ENCODE measurements around the gene TXNRD1.

The TXNRD1 gene

GRCh38 chr12:104242546-104243206 is 27.1 kb downstream of the TXNRD1 start:
- H3K23ac ChIP-seq (ENCODE audit: low read depth, low read length, poor library complexity), result no peak overlapping the region
- no peak overlapping the region for H3K4me3 ChIP-seq (ENCODE audit: low read length in 2 of 2)
- no peak for DNase-seq (ENCODE audit: low spot score)
- no CpG with 5 or more reads among the region's 3 CpGs for WGBS, 2 donors (ENCODE audit: extremely low coverage in 2 of 2, insufficient read length in 2 of 2, insufficient replicate concordance in 1 of 2)
- H4K91ac ChIP-seq (ENCODE audit: low read depth, low read length, poor library complexity), result no peak overlapping the region
- no peak overlapping the region for H3K9ac ChIP-seq (ENCODE audit: low read depth, low read length, poor library complexity)
- no peak overlapping the region for H3K4me2 ChIP-seq (ENCODE audit: insufficient read depth, low read length, poor library complexity, severe bottlenecking)
- H2BK120ac ChIP-seq (ENCODE audit: low read depth, low read length), result no peak overlapping the region
- H3K27ac ChIP-seq (replicated peaks; ENCODE audit: low read length), result no peak overlapping the region
- no peak overlapping the region for H3K14ac ChIP-seq (ENCODE audit: low read length)
- H2AK5ac ChIP-seq (ENCODE audit: low read depth, low read length), result no peak overlapping the region
- no peak overlapping the region for H3K18ac ChIP-seq (ENCODE audit: low read length)
- H4K8ac ChIP-seq (ENCODE audit: low read depth, low read length), result no peak overlapping the region
- H2BK15ac ChIP-seq (ENCODE audit: low read length), result no peak overlapping the region
- H3K27me3 ChIP-seq (ENCODE audit: control insufficient read depth in 3 of 3, insufficient read depth in 3 of 3, low read depth in 1 of 3, low read length in 3 of 3), result peaks cover 0 to 6% (median 0%) of the 10 kb centered on the region in 3 experiments
- H3K36me3 ChIP-seq (replicated peaks in 1 of 2; ENCODE audit: control insufficient read depth in 2 of 2, insufficient read depth in 2 of 2, low read length in 2 of 2), result no peaks in the 10 kb centered on the region
- no peak overlapping the region for H2AFZ ChIP-seq (ENCODE audit: low read length)
- no peak overlapping the region for H2BK12ac ChIP-seq (ENCODE audit: low read length)
- H3K9me3 ChIP-seq (replicated peaks in 1 of 2; ENCODE audit: control insufficient read depth in 2 of 2, insufficient read depth in 1 of 2, low read depth in 1 of 2, low read length in 2 of 2), result no peaks in the 10 kb centered on the region
- H3K4me1 ChIP-seq (ENCODE audit: control insufficient read depth in 2 of 2, insufficient read depth in 1 of 2, low read depth in 1 of 2, low read length in 2 of 2), result no peaks in the 10 kb centered on the region
- no peak overlapping the region for H3K4ac ChIP-seq (ENCODE audit: low read length)
- H3K79me1 ChIP-seq (ENCODE audit: low read depth, low read length), result no peaks in the 10 kb centered on the region
- no peak overlapping the region for H2BK5ac ChIP-seq (ENCODE audit: low read length)

- DNase-seq (ENCODE audit: low spot score), result no peak
- no peak overlapping the region for H4K8ac ChIP-seq (ENCODE audit: low read depth, low read length)
- no peak overlapping the region for H2BK120ac ChIP-seq (ENCODE audit: low read depth, low read length)
- WGBS, 2 donors (ENCODE audit: extremely low coverage in 2 of 2, insufficient read length in 2 of 2, insufficient replicate concordance in 1 of 2), result no CpG with 5 or more reads among the region's 4 CpGs
- H3K4me3 ChIP-seq (ENCODE audit: low read length in 2 of 2), result no peak overlapping the region
- H2BK15ac ChIP-seq (ENCODE audit: low read length), result no peak overlapping the region
- H2AK5ac ChIP-seq (ENCODE audit: low read depth, low read length), result no peak overlapping the region
- no peak overlapping the region for H3K27ac ChIP-seq (replicated peaks; ENCODE audit: low read length)
- H3K9ac ChIP-seq (ENCODE audit: low read depth, low read length, poor library complexity), result no peak overlapping the region
- no peak overlapping the region for H3K18ac ChIP-seq (ENCODE audit: low read length)
- no peak overlapping the region for H4K91ac ChIP-seq (ENCODE audit: low read depth, low read length, poor library complexity)
- no peaks in the 10 kb centered on the region for H3K79me1 ChIP-seq (ENCODE audit: low read depth, low read length)
- H3K9me3 ChIP-seq (replicated peaks in 1 of 2; ENCODE audit: control insufficient read depth in 2 of 2, insufficient read depth in 1 of 2, low read depth in 1 of 2, low read length in 2 of 2), result no peaks in the 10 kb centered on the region
- no peaks in the 10 kb centered on the region for H3K4me1 ChIP-seq (ENCODE audit: control insufficient read depth in 2 of 2, insufficient read depth in 1 of 2, low read depth in 1 of 2, low read length in 2 of 2)
- H3K36me3 ChIP-seq (replicated peaks in 1 of 2; ENCODE audit: control insufficient read depth in 2 of 2, insufficient read depth in 2 of 2, low read length in 2 of 2), result no peaks in the 10 kb centered on the region
- H3K23ac ChIP-seq (ENCODE audit: low read depth, low read length, poor library complexity), result no peak overlapping the region
- peaks cover 0 to 6% (median 0%) of the 10 kb centered on the region in 3 experiments for H3K27me3 ChIP-seq (ENCODE audit: control insufficient read depth in 3 of 3, insufficient read depth in 3 of 3, low read depth in 1 of 3, low read length in 3 of 3)
- H2BK12ac ChIP-seq (ENCODE audit: low read length), result no peak overlapping the region
- no peak overlapping the region for H3K4ac ChIP-seq (ENCODE audit: low read length)
- no peak overlapping the region for H2AFZ ChIP-seq (ENCODE audit: low read length)
- H3K14ac ChIP-seq (ENCODE audit: low read length), result no peak overlapping the region
- no peak overlapping the region for H3K4me2 ChIP-seq (ENCODE audit: insufficient read depth, low read length, poor library complexity, severe bottlenecking)
- H2BK5ac ChIP-seq (ENCODE audit: low read length), result no peak overlapping the region
Observed at GRCh38 chr12:104243551-104243950, 28.0 kb downstream of the TXNRD1 start.

- H4K8ac ChIP-seq (ENCODE audit: low read depth, low read length), result no peak overlapping the region
- no peak overlapping the region for H2BK120ac ChIP-seq (ENCODE audit: low read depth, low read length)
- H2AFZ ChIP-seq (ENCODE audit: low read length), result no peak overlapping the region
- H3K4me2 ChIP-seq (ENCODE audit: insufficient read depth, low read length, poor library complexity, severe bottlenecking), result no peak overlapping the region
- H4K91ac ChIP-seq (ENCODE audit: low read depth, low read length, poor library complexity), result no peak overlapping the region
- no peak overlapping the region for H3K4ac ChIP-seq (ENCODE audit: low read length)
- H3K79me1 ChIP-seq (ENCODE audit: low read depth, low read length), result no peaks in the 10 kb centered on the region
- no peak overlapping the region for H3K18ac ChIP-seq (ENCODE audit: low read length)
- H3K23ac ChIP-seq (ENCODE audit: low read depth, low read length, poor library complexity), result no peak overlapping the region
- no peak overlapping the region for H3K4me3 ChIP-seq (ENCODE audit: low read length in 2 of 2)
- no CpG with 5 or more reads among the region's 1 CpG for whole genome bisulfite sequencing, 2 donors (ENCODE audit: extremely low coverage in 2 of 2, insufficient read length in 2 of 2, insufficient replicate concordance in 1 of 2)
- H2BK15ac ChIP-seq (ENCODE audit: low read length), result no peak overlapping the region
- peaks cover 0 to 6% (median 0%) of the 10 kb centered on the region in 3 experiments for H3K27me3 ChIP-seq (ENCODE audit: control insufficient read depth in 3 of 3, insufficient read depth in 3 of 3, low read depth in 1 of 3, low read length in 3 of 3)
- H3K14ac ChIP-seq (ENCODE audit: low read length), result no peak overlapping the region
- H2BK5ac ChIP-seq (ENCODE audit: low read length), result no peak overlapping the region
- no peak overlapping the region for H2BK12ac ChIP-seq (ENCODE audit: low read length)
- H2AK5ac ChIP-seq (ENCODE audit: low read depth, low read length), result no peak overlapping the region
- H3K9ac ChIP-seq (ENCODE audit: low read depth, low read length, poor library complexity), result no peak overlapping the region
- no peaks in the 10 kb centered on the region for H3K4me1 ChIP-seq (ENCODE audit: control insufficient read depth in 2 of 2, insufficient read depth in 1 of 2, low read depth in 1 of 2, low read length in 2 of 2)
- H3K36me3 ChIP-seq (replicated peaks in 1 of 2; ENCODE audit: control insufficient read depth in 2 of 2, insufficient read depth in 2 of 2, low read length in 2 of 2), result no peaks in the 10 kb centered on the region
- DNase-seq (ENCODE audit: low spot score), result no peak
- no peak overlapping the region for H3K27ac ChIP-seq (replicated peaks; ENCODE audit: low read length)
- no peaks in the 10 kb centered on the region for H3K9me3 ChIP-seq (replicated peaks in 1 of 2; ENCODE audit: control insufficient read depth in 2 of 2, insufficient read depth in 1 of 2, low read depth in 1 of 2, low read length in 2 of 2)
Observed at GRCh38 chr12:104243971-104244370, 28.4 kb downstream of the TXNRD1 start.

GRCh38 chr12:104247698-104248097 is 32.1 kb downstream of the TXNRD1 start:
- Histone ChIP-seq H2AFZ (ENCODE audit: low read length) (no peak overlapping the region), H3K18ac (ENCODE audit: low read length) (no peak overlapping the region), H3K9ac (ENCODE audit: low read depth, low read length, poor library complexity) (no peak overlapping the region), H3K23ac (ENCODE audit: low read depth, low read length, poor library complexity) (no peak overlapping the region), H3K27me3 (ENCODE audit: control insufficient read depth in 3 of 3, insufficient read depth in 3 of 3, low read depth in 1 of 3, low read length in 3 of 3) (peaks cover 0 to 6% (median 0%) of the 10 kb centered on the region in 3 experiments), H3K4me1 (ENCODE audit: control insufficient read depth in 2 of 2, insufficient read depth in 1 of 2, low read depth in 1 of 2, low read length in 2 of 2) (no peaks in the 10 kb centered on the region), H3K9me3 (replicated peaks in 1 of 2; ENCODE audit: control insufficient read depth in 2 of 2, insufficient read depth in 1 of 2, low read depth in 1 of 2, low read length in 2 of 2) (no peaks in the 10 kb centered on the region), H3K4ac (ENCODE audit: low read length) (no peak overlapping the region), H3K27ac (replicated peaks; ENCODE audit: low read length) (no peak overlapping the region), H3K14ac (ENCODE audit: low read length) (no peak overlapping the region), H2BK5ac (ENCODE audit: low read length) (no peak overlapping the region), H2BK12ac (ENCODE audit: low read length) (no peak overlapping the region), H3K4me3 (ENCODE audit: low read length in 2 of 2) (no peak overlapping the region), H3K79me1 (ENCODE audit: low read depth, low read length) (no peaks in the 10 kb centered on the region), H4K8ac (ENCODE audit: low read depth, low read length) (no peak overlapping the region), H2BK120ac (ENCODE audit: low read depth, low read length) (no peak overlapping the region), H2AK5ac (ENCODE audit: low read depth, low read length) (no peak overlapping the region), H2BK15ac (ENCODE audit: low read length) (no peak overlapping the region), H4K91ac (ENCODE audit: low read depth, low read length, poor library complexity) (no peak overlapping the region), H3K4me2 (ENCODE audit: insufficient read depth, low read length, poor library complexity, severe bottlenecking) (no peak overlapping the region), H3K36me3 (replicated peaks in 1 of 2; ENCODE audit: control insufficient read depth in 2 of 2, insufficient read depth in 2 of 2, low read length in 2 of 2) (no peaks in the 10 kb centered on the region)
- no CpG with 5 or more reads among the region's 5 CpGs for WGBS, 2 donors (ENCODE audit: extremely low coverage in 2 of 2, insufficient read length in 2 of 2, insufficient replicate concordance in 1 of 2)
- no peak for DNase-seq (ENCODE audit: low spot score)

Measured in neuronal stem cell (in vitro differentiated cells).